Stimulated activated CD8-positive, alpha-beta memory T cell treated with anti-CD3 and anti-CD28 coated beads, Interleukin-12 subunit alpha, Interleukin-12 subunit beta, amount 100 ng/mL, for 24 hours (primary cell): ENCODE data around the gene TRIM59.

Experiments
- DNase-seq: peaks from one replicate; pipeline ENCODE4 v3.0.0-alpha.2; 2020; ENCODE audit errors: extremely low read depth

Gene TRIM59, protein sequence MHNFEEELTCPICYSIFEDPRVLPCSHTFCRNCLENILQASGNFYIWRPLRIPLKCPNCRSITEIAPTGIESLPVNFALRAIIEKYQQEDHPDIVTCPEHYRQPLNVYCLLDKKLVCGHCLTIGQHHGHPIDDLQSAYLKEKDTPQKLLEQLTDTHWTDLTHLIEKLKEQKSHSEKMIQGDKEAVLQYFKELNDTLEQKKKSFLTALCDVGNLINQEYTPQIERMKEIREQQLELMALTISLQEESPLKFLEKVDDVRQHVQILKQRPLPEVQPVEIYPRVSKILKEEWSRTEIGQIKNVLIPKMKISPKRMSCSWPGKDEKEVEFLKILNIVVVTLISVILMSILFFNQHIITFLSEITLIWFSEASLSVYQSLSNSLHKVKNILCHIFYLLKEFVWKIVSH

DNA sequence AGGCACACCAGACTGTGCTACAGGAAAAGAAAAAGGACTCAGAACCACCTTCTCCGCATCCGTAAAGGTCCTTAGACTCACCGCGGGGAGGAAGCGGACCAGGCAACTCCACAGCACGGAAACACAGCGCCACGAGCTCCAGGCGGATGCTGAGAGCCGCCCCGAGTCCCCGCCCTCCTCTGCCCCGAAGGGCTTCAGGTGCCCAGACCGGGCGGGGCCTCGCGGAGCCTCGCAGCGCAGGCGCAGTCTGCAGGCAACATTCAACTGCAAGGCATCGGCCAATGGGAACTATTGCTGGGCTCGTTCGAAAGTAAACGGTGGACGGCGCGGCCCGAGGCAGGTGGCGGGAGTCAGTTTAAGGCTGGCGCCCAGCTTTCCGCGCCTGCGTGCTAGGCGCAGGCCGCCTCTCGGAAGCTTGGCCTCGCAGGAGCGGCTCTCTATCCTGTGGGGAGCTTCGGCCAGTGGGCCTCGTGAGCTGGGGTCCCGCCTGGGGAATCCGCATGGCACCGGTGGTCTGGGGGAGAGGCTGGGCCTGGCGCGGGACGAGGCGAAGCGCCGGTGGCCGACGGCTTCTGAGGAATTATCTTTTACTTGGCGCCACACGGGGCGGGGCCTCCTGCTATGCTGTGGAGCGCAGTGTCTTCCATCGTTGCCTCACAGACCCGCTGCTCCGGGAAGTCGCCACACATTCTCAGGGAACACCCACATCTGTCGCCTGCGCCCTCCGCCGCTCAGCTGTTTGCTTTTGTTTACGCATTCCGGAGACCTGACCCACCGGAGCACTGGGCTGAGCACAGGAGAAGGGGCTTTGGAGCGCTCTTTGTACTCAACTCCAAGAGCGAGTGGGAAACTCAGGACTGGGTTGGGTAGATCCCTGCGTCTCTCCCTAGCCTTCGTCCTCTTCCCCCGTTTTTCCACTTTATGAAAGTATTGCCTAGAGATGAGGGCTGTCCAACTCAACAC, at the start of gene TRIM59:
Gene TRIM59 (minus strand): TSS at position 151 of the 963 bp plus-strand sequence. CDS start 10,603 bp downstream, outside the sequence.
- peak; percentile 89 for DNase-seq

DNA sequence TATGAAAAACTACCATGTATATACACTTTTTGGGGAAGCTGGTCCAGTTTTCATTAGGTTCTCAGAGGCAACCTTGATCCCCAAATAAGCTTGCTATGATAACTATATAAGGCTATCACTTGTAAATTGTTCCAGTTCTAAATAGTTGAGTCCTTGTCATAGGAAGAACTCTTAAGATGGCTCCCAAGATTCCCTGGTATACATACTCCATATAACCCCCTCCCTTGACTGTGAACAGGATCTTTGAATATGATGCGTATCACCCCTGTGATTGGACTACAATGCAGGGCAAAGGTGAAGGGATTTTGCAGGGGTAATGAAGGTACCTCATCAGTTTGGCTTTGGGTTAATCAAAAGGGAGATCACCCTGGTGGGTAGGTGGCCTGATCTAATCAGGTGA, 48.6 kb upstream of the TRIM59 start:
- DNase-seq = no peak

DNA sequence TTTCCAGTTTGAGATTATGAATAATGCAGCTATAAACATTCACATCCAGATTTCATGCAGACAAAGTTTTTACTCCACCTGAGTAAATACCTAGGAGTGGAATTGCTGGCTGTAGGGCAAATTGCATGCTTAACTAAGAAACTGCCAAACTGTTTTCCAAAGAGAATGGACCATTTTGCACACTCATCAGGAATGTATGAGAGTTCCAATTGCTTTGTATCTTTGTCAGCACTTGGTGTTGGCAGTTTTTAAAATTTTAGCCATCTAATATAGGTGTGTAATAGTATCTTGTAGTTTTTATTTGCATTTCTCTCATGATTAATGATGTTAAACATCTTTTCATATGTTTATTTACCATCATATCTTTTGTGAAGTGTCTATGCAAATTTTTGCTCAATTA, 40.6 kb upstream of the TRIM59 start:
- no peak for DNase-seq

GRCh38 chr3:160486459-160486869, 36.9 kb upstream of the TRIM59 start:
- no peak for DNase-seq

- DNase-seq = no peak
Observed at GRCh38 chr3:160482796-160483195, 33.2 kb upstream of the TRIM59 start.

- no peak for DNase-seq
Observed at GRCh38 chr3:160481856-160482255, 32.3 kb upstream of the TRIM59 start.

DNA sequence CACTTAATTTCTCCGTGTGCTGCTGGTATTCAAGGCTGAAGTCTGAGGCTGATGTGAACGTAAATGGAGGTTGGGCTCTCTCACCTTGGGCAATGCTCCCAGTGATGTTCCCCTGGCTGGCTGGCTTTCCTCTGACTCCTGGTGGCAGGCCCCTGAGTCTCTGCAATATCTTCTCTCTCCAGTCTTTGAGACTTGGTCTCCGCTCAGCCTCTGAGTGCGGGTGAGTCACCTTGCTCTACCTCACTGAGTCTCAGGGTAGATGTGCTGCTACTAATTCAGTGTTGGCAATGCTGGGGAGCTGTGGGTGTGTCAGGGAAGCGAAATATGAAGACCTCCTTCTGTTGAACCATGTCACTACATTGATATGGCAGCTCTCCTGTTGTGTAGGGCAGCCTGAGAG, 31.3 kb upstream of the TRIM59 start:
- DNase-seq = no peak

DNA sequence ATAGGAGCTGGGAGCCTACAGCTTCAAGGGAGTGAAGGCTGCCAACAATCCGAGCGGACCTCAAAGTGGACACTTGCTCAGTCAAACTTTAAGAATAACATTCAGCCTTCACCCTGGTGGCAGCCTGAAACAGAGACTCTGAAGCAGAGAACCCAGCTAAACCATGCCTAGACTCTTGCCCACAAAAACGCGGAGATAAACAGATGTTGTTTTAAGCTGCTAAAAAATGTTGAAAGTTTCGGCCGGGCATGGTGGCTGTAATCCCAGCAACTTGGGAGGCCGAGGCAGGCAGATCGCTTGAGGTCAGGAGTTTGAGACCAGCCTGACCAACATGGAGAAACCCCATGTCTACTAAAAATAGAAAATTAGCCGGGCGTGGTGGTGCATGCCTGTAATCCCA, 29.8 kb upstream of the TRIM59 start:
- DNase-seq = no peak

- DNase-seq = no peak
Observed at GRCh38 chr3:160478338-160478737, 28.8 kb upstream of the TRIM59 start.

DNA sequence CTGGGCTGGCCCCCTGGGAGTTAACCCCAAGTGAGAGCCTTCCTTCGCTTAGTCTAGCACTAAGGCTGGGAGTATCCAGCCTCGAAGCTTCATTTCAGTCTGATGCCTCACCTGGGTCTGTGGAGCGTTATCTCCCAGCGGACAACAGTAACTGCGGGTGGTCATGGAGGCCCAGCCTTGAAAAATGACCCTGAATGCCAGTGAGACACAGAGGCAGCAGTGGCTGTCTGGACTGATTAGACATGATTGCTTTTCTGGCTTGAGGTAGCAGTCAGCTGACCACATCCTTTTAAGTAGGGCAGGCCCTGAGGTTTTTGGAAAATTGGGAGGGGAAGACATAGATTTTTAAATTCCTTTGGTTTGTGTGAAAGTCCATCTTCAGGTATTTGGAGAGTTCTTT, 28.2 kb upstream of the TRIM59 start:
- DNase-seq = no peak

- no peak for DNase-seq
Observed at GRCh38 chr3:160475884-160476283, 26.3 kb upstream of the TRIM59 start.

- DNase-seq = no peak
Observed at GRCh38 chr3:160475153-160475552, 25.6 kb upstream of the TRIM59 start.

GRCh38 chr3:160474416-160474838, 24.8 kb upstream of the TRIM59 start:
- DNase-seq = no peak

- DNase-seq = no peak
Observed at GRCh38 chr3:160473978-160474377, 24.4 kb upstream of the TRIM59 start.

- DNase-seq = no peak
Observed at GRCh38 chr3:160473221-160473620, 23.6 kb upstream of the TRIM59 start.

- no peak for DNase-seq
Observed at GRCh38 chr3:160472344-160472743, 22.8 kb upstream of the TRIM59 start.

DNA sequence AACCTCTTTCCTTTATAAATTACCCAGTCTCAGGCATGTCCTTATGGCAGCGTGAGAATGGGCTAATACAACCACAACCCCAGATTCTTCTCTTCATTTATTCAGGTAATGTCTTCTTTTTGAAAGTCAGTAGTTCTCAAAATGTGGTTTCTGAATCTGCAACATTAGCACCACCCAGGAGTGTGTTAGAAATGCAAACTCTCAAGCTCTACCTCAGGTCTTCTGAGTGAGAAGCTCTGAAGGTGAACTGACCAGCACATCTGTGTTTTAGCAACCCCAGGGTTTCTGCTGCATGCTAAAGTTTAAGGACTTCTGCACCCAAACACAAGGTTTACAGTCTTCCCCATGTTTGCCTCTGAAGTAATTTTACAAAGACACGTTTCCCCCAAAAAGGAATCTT, 22.3 kb upstream of the TRIM59 start:
- DNase-seq = no peak

DNA sequence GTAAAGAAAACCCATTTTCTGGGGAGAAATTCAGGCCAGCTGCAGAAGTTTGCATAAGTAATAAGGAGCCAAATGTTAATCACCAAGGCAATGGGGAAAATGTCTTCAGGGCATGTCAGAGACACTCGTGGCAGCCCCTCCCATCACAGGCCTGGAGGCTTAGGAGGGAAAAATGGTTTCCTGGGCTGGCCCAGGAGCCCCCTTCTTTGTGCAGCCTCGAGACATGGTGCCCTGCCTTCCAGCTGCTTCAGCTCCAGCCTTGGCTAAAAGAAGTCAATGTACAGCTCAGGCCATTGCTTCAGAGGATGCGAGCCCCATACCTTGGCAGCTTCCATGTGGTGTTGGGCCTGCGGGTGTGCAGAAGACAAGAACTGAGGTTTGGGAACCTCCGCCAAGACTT, 20.6 kb upstream of the TRIM59 start:
- no peak for DNase-seq

- DNase-seq = no peak
Observed at GRCh38 chr3:160464971-160465370, 15.4 kb upstream of the TRIM59 start.

GRCh38 chr3:160464321-160464720, 14.7 kb upstream of the TRIM59 start:
- DNase-seq = no peak

DNA sequence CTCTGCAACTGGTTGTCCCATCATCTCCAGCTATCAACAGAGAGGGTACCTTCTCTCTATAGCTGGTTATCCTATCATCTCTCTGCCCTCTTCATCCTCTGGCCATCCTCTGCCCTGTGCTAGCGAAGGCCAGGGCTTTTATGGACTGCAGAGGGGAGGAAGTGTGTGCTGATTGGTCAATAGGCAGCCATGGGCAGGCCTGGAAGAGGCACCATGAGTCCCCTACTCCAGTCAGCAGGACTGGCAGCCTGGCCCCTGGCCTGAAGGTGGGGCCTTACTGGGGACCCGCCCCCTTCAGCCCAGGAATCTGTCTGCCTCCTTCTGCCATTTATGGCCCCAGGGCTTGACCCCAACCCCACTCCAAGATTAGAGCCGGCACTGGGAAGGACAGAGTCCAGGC, 10.4 kb upstream of the TRIM59 start:
- DNase-seq = no peak

DNA sequence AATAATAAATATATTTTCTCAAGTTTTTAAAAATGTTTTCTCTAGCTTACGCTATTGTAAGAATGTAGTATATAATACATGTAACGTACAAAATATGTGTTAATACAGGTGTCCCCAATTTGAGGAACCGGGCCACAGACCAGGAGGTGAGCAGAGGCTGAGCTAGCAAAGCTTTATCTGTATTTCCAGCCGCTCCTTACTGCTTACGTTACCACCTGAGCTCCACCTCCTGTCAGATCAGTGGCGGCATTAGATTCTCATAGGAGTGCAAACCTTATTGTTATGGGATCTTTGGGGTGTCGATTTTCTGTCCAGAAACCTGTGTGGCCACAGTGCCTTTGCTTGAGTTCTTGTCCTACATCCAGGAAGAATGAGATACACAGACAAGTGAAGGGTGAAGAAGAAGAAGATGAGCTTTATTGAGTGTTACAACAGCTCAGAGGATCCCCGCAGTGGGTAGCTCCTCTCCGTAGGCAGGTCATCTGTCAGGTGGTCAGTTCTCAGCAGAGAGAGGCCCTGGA, 9.9 kb upstream of the TRIM59 start:
- no peak for DNase-seq
